PFSK-1 (cell line): ENCODE data around the gene PCBP3.

Experiments used
- FOXP2 ChIP-seq: optimal IDR thresholded peaks from 2 replicates; pipeline ENCODE3; 2011; ENCODE audit warnings: borderline replicate concordance, control low read depth, inconsistent platforms; ENCODE audit not compliant: insufficient read depth; ENCODE audit errors: extremely low read length, extremely low read depth
- POLR2AphosphoS5 ChIP-seq: IDR thresholded peaks from 2 replicates; pipeline ENCODE4 v1.6.1; 2012; ENCODE audit warnings: low read depth, mild to moderate bottlenecking, control low read depth, low read length, moderate library complexity
- REST ChIP-seq, 2 experiments: IDR thresholded peaks; 2 replicates each; pipeline versions ENCODE4 v1.6.1 to v1.8.0; 2011 to 2012; ENCODE audit warnings: low read depth in 2 of 2, low read length in 2 of 2, control low read depth in 1 of 2, inconsistent platforms in 1 of 2, mild to moderate bottlenecking in 1 of 2, moderate library complexity in 1 of 2; ENCODE audit not compliant: insufficient read depth in 1 of 2
- SIN3A ChIP-seq: IDR thresholded peaks from 2 replicates; pipeline ENCODE4 v1.6.1; 2012; ENCODE audit warnings: mild to moderate bottlenecking, low read length, moderate library complexity, borderline replicate concordance; ENCODE audit not compliant: insufficient read depth
- TAF1 ChIP-seq: IDR thresholded peaks from 2 replicates; pipeline ENCODE4 v1.6.1; 2012; ENCODE audit warnings: low read length, control low read depth, borderline replicate concordance; ENCODE audit not compliant: insufficient read depth

The PCBP3 gene

GRCh38 chr21:45934554-45934953 is 291.0 kb downstream of the PCBP3 start:
- TF ChIP-seq FOXP2 (no peak), REST (IDR thresholded peaks at IDR 0.05; ENCODE audit: insufficient read depth in 1 of 2, low read depth in 2 of 2, low read length in 2 of 2) (no peak), SIN3A (no peak), POLR2AphosphoS5 (no peak), TAF1 (no peak)

GRCh38 chr21:45935628-45936027 is 292.1 kb downstream of the PCBP3 start:
- no peak for TF ChIP-seq SIN3A
- no peak for TF ChIP-seq REST (IDR thresholded peaks at IDR 0.05; ENCODE audit: insufficient read depth in 1 of 2, low read depth in 2 of 2, low read length in 2 of 2)
- no peak for TF ChIP-seq POLR2AphosphoS5
- no peak for TF ChIP-seq TAF1
- no peak for TF ChIP-seq FOXP2

GRCh38 chr21:45937721-45938452 is 294.4 kb downstream of the PCBP3 start:
- no peak for TF ChIP-seq REST (IDR thresholded peaks at IDR 0.05; ENCODE audit: insufficient read depth in 1 of 2, low read depth in 2 of 2, low read length in 2 of 2)
- no peak for TF ChIP-seq FOXP2
- no peak for TF ChIP-seq SIN3A
- TF ChIP-seq POLR2AphosphoS5: no peak
- TF ChIP-seq TAF1: no peak

- TF ChIP-seq REST (IDR thresholded peaks at IDR 0.05; ENCODE audit: insufficient read depth in 1 of 2, low read depth in 2 of 2, low read length in 2 of 2) (no peak), POLR2AphosphoS5 (no peak), SIN3A (no peak), TAF1 (no peak), FOXP2 (no peak)
Observed at GRCh38 chr21:45938453-45938755, 294.9 kb downstream of the PCBP3 start.
